Neural progenitor cell (in vitro differentiated cells): ENCODE results near the gene ZNF598.

Source experiments
- EZH2 ChIP-seq: fragments of 200-600 bp; sonication (generic); IDR thresholded peaks from 2 replicates; pipeline ENCODE4 v1.6.1; 2017; ENCODE audit warnings: antibody characterized with exemption, mild to moderate bottlenecking, moderate library complexity
- EZH2phosphoT487 ChIP-seq: fragments of 200-600 bp; sonication (generic); IDR thresholded peaks from 2 replicates; pipeline ENCODE4 v1.6.1; 2017; ENCODE audit warnings: antibody characterized with exemption
- TF ChIP-seq, protein P1 (sequence below): fragments of 200-600 bp; sonication (generic); IDR thresholded peaks from 2 replicates; pipeline ENCODE4 v1.5.1; 2017; ENCODE audit warnings: antibody characterized with exemption, mild to moderate bottlenecking

DNA sequence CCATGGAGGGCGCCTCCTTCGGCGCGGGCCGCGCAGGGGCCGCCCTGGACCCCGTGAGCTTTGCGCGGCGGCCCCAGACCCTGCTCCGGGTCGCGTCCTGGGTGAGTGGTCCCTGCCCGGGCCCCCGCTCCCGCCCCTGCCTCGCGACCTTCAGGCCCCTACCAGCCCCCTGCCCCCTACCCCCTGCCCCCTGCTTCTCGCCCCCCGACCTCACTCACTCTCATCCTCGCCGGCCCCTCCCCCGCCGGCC lies 19.6 kb downstream of the ZNF598 start:
- TF ChIP-seq EZH2: no peak
- TF ChIP-seq, protein P1, sequence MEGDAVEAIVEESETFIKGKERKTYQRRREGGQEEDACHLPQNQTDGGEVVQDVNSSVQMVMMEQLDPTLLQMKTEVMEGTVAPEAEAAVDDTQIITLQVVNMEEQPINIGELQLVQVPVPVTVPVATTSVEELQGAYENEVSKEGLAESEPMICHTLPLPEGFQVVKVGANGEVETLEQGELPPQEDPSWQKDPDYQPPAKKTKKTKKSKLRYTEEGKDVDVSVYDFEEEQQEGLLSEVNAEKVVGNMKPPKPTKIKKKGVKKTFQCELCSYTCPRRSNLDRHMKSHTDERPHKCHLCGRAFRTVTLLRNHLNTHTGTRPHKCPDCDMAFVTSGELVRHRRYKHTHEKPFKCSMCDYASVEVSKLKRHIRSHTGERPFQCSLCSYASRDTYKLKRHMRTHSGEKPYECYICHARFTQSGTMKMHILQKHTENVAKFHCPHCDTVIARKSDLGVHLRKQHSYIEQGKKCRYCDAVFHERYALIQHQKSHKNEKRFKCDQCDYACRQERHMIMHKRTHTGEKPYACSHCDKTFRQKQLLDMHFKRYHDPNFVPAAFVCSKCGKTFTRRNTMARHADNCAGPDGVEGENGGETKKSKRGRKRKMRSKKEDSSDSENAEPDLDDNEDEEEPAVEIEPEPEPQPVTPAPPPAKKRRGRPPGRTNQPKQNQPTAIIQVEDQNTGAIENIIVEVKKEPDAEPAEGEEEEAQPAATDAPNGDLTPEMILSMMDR: no peak
- TF ChIP-seq EZH2phosphoT487: no peak
